Lower leg skin (tissue), 3 donors: ENCODE results near the gene TM9SF2.

Experiments used
- CTCF ChIP-seq, 3 donors: fragments of 450-650 bp; IDR thresholded peaks; one replicate each; pipeline ENCODE4 v1.5.1; 2016; ENCODE audit warnings: antibody characterized with exemption in 3 of 3, mild to moderate bottlenecking in 3 of 3, moderate library complexity in 2 of 3
- POLR2A ChIP-seq, 2 donors: fragments of 450-650 bp; IDR thresholded peaks; one replicate each; pipeline ENCODE4 v1.6.1; 2016 to 2017; ENCODE audit warnings: antibody characterized with exemption in 2 of 2, mild to moderate bottlenecking in 1 of 2, moderate library complexity in 1 of 2

- no peak for TF ChIP-seq POLR2A (IDR thresholded peaks at IDR 0.05)
- TF ChIP-seq CTCF (IDR thresholded peaks at IDR 0.05), result no peak
Measured at GRCh38 chr13:99575376-99576120, 74.3 kb downstream of the TM9SF2 start.
